GM19035 (cell line): Measurements from ENCODE around the gene FAM171A1.
"Not testable (repeated sequence)": the region's sequence is repeated elsewhere in the genome, so short reads cannot be mapped to it uniquely, and the experiment has no call there.

Experiments used
- ATAC-seq: cut with Tn5 transposase; IDR thresholded peaks from one replicate; pipeline ENCODE4 v1.9.1; 2021; ENCODE audit not compliant: unreplicated experiment

Gene FAM171A1

DNA sequence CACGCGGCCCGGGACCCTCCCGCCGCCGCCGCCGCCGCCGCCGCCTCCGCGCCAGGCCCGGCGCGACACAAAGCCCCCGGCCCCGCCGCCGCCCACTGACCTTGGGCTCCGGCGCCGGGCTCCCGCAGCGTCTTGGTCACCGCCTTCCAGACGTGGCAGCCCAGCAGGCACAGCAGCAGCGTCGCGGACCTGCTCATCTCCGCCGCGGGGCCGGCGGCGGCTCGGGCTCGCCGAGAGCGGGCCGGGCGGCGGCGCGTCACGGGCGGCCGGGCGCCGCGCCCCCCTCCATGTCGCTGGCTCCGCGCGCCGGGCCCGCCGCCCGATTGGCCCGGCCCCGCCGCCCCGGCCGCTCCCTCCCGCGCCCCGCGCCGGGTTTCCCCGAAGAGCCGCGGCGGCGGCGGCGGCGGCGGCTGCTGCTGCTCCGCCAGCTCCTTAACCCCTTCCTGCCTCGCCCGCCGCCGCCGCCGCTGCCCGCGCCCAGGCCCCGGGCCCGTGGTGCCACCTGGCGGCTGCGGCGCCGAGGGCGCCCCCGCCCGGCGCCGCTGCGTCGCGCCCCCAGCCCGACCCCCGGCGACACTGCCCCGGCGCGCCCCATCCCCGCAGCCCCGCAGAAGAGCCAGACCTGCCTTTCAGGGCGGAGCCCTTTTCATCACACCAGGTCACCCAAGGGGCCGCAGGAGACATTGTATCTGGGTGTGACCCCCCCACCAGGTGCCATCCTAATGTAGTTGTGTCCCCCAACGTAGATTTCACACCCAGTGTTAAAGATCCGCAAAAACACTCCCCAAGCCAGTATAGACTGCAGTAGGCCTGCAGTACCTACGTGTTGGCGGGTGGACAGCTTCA is at the start of gene FAM171A1:
FAM171A1 (minus strand) TSS at position 434 of the 846 bp plus-strand sequence; CDS start at position 197, 237 bp downstream.
- peak; percentile 50 for ATAC-seq

DNA sequence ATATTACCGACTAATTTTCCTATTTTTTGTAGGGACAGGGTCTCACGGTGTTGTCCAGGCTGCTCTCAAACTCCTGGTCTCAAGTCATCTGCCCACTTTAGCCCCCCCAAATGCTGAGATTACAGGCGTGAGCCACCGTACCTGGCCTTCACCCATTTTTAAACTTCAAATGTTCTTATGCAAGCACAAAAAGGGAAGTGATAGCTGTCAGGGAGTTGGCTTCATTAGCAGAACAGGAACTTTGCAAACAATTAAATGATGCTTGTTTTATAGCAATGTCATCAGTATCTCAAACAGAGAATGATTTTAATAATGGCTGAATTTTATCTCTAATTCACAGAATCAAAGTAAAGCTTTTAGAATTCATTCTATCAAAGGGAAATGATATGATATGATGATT is 49.8 kb upstream of the FAM171A1 start:
- no peak for ATAC-seq

- ATAC-seq = no peak
These were observed 48.3 kb upstream of the FAM171A1 start for GRCh38 chr10:15419279-15419874.

DNA sequence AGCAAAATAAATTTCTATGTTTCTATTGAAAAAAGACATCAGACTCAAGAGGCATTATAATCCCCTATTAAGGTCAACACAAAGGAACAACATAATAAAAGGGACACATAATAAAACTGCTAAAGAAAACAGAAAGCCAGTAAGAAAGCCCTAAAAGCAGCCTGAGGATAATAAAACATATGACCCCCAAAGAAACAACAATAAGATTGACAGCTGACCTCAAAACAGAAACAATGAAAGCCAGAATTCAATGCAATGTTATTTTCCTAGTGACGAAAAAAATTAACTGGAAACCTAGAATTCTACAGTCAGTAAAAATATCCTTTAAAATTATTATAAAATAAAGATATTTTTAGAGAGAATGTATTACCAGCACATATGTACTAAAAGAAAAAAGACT is 44.9 kb upstream of the FAM171A1 start:
- ATAC-seq = no peak

- ATAC-seq = no peak
These were observed 39.9 kb upstream of the FAM171A1 start for GRCh38 chr10:15411010-15411409.

DNA sequence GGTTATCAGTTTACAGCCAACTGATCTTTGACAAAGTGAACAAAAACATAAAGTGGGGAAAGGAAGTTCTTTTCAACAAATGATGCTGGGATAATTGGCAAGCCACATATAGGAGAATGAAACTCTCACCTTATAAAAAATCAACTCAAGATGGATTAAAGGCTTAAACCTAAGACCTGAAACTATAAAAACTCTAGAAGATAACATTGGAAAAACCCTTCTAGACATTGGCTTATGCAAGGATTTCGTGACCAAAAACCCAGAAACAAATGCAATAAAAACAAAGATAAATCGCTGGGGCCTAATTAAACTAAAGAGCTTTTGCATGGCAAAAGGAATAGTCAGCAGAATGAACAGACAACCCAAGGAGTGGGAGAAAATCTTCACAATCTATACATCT is 38.3 kb upstream of the FAM171A1 start:
- not testable (repeated sequence) for ATAC-seq

GRCh38 chr10:15408557-15408956 is 37.5 kb upstream of the FAM171A1 start:
- ATAC-seq = no peak

DNA sequence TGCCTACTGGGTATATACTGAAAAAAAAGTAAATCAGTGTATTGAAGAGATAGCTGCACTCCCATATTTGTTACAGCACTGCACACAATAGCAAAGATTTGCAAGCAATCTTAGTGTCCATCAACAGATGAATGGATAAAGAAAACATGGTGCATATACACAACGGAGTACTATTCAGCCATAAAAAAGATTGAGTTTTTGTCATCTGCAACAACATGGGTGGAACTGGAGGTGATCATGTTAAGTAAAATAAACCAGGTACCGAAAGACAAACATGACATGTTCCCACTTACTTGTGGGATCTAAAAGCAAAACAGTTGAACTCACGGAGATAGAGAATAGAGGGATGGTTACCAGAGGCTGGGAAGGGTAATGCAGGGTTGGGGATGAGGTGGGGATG is 34.2 kb upstream of the FAM171A1 start:
- ATAC-seq = no peak

DNA sequence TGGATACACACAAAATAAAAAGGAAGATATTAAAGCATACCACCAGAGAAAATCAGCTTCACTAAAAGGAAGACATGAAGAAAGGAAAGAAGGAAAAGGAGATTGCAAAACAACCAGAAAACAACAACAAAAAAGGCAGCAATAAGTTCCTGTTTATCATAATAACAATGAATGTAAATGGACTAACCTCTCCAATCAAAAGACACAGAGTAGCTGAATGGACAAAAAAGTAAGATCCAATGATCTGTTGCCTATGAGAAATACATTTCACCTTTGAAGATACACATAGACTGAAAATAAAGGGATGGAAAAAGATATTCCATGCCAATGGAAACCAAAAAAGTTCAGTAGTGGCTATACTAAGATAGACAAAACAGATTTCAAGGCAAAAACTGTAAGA is 30.3 kb upstream of the FAM171A1 start:
- no peak for ATAC-seq

- not testable (repeated sequence) for ATAC-seq
These were observed 29.4 kb upstream of the FAM171A1 start for GRCh38 chr10:15400461-15400860.

DNA sequence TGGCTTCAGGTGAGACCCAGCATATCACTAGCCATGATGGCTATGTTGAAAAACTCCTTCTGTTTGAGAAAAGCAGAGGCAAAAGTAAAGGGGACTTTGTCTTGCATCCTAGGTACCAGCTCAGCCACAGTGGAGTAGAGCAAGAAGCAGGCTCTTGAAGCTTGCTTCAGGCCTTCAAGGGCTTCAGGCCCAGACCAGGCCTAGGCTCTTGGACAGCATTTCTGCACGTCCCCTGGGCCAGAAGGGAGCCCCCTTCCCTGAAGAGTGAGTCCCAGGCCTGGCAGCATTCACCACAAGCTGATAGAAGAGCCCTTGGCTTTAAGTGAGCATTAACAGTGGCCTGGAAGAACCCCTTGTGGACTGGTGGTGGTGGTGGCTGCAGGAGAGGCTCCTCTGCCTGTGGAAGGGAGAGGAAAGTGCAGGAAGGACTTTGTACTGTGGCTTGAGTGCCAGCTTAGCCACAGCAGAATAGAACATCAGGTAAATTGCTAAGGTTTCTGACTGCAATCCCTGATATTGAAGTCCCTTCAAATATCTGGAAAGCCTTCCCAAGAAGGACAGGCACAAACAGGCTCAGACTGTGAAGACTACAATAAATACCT is 28.1 kb upstream of the FAM171A1 start:
- ATAC-seq = no peak

DNA sequence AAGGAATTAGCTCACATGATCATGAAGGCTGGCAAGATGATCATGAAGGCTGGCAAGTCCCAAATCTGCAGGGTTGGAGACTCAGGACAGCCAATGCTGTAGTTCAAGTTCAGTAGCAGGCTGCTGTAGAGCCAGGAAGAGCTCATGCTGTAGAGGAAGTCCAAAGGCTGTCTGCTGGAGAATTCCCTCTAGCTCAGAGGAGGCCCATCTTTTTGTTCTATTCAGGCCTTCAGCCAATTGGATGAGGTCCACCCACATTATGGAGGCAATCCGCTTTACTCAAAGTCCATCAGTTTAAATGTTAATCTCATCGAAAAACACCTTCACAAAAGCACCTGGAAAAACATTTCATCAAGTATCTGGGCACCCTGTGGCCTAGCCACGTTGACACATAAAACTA is 24.8 kb upstream of the FAM171A1 start:
- ATAC-seq = no peak

- ATAC-seq = no peak
These were observed 22.2 kb upstream of the FAM171A1 start for GRCh38 chr10:15393139-15393825.

DNA sequence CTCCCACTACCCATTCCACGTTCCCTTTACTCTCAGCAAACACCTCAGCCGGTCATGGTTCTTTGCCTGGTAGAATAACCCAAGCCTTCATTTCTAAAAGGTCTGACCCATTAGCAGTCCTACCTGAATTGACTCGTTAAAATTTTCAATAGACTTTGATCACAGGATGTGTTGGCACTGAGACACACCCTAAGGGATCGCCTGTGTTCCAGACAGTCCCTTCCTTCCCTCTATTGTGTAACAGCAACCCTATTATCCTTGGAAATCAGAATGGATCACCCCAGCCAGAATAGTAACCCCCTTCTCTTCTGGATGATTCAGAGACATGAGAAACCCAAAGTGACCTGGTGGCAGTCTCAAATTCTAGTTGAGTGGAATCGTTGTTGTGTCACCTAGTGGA is 20.4 kb upstream of the FAM171A1 start:
- ATAC-seq = no peak

- not testable (repeated sequence) for ATAC-seq
These were observed 17.1 kb upstream of the FAM171A1 start for GRCh38 chr10:15388172-15388571.

GRCh38 chr10:15387021-15387420 is 15.9 kb upstream of the FAM171A1 start:
- no peak for ATAC-seq

DNA sequence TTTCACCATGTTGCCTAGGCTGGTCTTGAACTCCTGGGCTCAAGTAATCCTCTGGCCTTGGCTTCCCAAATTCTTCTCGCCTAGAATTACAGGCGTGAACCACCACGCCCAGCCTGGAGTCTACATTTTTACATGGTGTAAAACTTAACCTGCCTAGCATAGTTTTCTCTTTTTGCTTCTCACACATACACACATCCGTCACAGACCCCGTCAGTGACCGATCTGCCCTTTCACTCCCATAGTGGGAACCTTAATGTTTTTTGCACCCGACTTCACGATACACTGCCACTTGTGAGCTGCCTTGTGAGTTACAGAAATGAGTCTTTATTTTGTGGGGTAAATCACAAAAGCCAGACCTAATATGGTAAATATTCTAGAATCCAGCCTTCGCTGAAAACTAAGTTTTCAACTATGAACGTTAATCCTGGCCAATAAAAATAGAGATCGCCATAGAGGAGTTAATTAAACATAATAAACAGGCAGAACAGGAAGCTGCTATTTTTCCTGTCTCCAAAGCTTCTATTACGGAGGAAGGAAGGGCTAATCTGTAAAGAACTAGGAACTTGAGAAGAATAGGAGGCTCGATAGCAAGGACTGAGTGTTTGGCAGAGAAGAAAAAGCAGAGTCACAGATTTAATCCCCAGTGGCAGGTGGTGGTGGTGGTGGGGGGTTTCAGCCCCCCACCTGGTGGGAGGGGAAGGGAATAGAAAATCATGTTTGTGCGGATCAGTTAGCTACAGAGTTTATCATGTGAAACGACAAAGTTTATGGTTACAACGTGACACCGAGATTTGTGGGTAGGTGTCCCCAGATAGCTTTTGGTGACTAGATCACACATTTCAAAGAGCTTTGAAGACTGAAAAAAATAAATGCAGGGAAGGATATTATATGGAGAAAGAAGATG is 14.7 kb upstream of the FAM171A1 start:
- ATAC-seq = no peak

DNA sequence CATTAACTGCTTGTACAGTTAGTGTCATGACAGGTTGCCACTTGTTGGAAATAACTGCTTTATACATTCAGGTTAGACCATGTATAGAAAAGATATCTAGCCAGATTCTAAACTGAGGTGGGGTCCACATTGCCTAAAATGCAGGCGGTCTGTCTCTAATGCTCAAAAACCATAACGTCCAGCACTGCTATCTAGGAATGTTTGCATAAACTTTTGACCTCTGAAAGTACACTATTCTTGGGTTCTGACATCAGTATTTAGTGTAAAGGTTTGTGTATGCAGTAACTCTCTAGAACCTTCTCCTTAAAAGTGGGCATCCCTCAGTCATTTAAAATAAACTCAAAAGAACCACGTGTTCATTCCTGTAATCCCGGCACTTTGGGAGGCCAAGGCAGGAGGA is 10.3 kb upstream of the FAM171A1 start:
- no peak for ATAC-seq

- ATAC-seq = no peak
These were observed 8.0 kb upstream of the FAM171A1 start for GRCh38 chr10:15379078-15379477.

DNA sequence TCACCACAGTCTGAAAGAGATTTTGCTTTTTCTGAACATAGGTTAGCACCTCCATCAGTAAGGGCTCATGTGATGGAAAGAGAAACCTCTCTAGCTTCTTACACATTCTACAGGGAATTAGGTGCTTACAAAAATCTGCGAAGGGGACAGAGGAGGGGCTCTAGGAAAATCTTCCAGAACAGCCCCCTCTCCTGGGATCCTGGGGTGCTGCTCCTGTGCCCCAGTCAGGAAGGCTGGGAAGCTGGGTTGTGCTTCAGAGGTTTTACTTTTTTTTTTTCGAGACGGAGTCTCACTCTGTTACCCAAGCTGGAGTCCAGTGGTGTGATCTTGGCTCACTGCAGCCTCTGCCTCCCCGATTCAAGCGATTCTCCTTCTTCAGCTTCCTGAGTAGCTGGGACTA is 7.5 kb upstream of the FAM171A1 start:
- no peak for ATAC-seq

DNA sequence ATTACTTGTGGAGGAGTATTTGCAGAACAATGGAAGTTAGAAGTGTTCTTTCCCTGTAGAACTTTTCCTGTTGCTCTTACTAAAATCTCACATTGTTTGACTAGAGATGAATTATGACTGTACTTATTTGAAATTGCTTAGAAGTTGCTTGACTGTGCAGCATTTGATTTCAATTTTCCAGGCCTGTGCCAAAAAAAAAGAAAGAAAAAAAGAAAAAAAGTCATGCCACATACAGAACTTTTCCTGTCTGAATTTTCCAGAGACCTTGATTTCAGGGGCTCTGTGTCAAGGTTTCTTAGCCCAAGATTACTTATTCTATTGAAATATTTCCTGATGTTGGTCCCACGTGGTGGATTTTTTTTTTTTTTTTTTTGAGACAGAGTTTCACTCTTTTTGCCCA is 3.5 kb upstream of the FAM171A1 start:
- no peak for ATAC-seq
